GM18873 (cell line): ENCODE data around the gene CD68.
A peak's percentile ranks its signal among the peaks of the same experiment; 100 is the strongest.

Source experiments
- ATAC-seq: cut with Tn5 transposase; IDR thresholded peaks from one replicate; pipeline ENCODE4 v1.9.1; 2021; ENCODE audit warnings: mild to moderate bottlenecking, moderate library complexity, moderate number of reproducible peaks; ENCODE audit not compliant: unreplicated experiment, low FRiP score

CD68 gene, protein sequence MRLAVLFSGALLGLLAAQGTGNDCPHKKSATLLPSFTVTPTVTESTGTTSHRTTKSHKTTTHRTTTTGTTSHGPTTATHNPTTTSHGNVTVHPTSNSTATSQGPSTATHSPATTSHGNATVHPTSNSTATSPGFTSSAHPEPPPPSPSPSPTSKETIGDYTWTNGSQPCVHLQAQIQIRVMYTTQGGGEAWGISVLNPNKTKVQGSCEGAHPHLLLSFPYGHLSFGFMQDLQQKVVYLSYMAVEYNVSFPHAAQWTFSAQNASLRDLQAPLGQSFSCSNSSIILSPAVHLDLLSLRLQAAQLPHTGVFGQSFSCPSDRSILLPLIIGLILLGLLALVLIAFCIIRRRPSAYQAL

DNA sequence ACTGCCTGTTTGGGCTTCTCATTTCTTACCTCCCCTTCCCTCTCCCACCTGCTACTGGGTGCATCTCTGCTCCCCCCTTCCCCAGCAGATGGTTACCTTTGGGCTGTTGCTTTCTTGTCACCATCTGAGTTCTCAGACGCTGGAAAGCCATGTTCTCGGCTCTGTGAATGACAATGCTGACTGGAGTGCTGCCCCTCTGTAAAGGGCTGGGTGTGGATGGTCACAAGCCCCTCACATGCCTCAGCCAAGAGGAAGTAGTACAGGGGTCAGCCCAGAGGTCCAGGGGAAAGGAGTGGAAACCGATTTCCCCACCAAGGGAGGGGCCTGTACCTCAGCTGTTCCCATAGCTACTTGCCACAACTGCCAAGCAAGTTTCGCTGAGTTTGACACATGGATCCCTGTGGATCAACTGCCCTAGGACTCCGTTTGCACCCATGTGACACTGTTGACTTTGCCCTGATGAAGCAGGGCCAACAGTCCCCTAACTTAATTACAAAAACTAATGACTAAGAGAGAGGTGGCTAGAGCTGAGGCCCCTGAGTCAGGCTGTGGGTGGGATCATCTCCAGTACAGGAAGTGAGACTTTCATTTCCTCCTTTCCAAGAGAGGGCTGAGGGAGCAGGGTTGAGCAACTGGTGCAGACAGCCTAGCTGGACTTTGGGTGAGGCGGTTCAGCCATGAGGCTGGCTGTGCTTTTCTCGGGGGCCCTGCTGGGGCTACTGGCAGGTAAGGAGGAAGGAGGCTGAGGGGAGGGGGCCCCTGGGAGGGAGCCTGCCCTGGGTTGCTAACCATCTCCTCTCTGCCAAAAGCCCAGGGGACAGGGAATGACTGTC lies at the start of gene CD68:
Gene CD68 (plus strand): TSS at position 638 of the 833 bp plus-strand sequence. CDS start 40 bp downstream, at position 678.
- ATAC-seq = no peak

DNA sequence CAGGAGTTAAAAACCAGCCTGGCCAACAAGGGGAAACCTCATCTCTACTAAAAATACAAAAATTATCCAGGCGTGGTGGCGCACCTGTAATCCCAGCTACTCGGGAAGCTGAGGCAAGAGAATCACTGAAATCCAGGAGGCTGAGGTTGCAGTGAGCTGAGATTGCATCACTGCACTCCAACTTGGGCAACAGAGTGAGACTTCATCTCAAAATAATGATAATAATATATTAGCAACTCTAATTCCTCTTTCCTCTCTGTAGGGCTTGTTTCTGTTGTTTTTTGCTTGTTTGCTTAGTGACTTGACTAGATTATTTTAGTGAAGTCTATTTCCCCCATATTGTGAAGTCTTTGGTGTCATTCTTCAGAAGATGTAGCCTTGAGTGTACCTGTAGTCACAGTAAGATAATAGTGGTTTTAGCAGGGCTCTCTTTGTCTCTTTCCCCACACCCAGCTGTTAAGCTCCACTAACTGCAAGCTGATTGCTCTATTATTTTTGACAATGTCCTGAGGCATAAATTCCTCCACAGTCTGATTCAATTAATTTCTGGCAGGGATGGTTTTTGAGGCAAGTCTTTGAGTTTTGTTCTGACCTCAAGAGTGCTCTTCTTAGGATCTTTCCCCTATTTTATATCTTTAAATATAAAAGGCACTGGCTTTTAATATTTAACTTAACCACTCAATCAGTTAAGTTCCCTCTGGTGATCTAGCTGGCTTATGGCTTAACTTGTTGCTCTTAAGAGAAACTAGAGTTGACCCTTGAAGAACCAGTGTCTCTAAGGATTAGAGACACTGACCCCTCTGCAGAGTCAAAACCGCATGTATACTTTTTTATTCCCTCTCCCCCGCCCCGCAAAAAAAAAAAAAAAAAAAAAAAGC lies 49.2 kb upstream of the CD68 start:
- ATAC-seq = no peak

DNA sequence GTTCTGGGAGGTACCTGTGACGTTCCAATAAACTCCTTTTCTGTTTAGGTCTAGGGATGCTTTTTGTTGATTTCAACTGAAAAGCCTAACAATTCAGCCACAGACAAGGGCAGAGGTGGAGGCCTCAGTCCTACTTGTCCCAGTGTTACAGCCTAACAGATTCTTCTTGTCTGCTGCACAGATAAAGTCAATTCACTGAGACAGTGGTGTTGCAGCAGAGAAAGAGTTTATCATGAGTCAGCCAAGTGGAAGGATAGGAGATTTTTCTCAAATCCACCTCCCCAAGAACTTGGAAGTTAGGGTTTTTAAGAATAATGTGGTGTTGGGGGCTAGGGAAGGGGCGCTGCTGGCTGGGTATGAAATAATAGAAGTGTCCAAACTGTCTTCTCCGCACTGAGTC lies 41.4 kb upstream of the CD68 start:
- ATAC-seq = no peak

DNA sequence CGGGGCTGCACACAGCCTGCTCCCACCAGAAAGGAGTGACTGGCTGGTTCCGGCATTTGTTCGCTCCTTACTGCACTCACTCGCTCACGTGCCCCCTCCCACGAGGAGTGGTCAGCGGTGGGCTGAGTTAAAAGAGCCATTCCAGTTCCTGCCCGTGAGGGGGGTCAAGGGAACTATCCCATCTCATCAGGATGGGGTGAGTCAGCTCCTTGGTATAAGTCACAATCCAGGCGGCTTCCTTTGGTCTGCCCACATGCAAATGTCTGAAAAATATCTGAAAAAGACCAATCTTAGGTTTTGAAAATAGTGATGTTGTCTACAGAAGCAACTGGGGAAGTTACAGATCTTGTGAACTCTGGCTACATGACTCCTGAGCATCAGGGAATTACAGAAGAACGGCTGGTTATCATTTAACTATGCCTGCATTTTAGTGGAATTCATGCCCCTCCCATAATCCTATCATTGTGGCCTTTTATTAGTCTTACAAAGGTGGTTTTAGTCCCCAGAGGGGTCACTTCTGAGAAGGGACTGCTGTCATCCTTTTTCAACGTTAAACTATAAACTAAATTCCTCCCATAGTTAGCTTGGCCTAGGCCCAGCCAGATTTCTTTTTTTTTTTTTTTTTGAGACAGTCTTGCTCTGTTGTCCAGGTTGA lies 40.4 kb upstream of the CD68 start:
- no peak for ATAC-seq

DNA sequence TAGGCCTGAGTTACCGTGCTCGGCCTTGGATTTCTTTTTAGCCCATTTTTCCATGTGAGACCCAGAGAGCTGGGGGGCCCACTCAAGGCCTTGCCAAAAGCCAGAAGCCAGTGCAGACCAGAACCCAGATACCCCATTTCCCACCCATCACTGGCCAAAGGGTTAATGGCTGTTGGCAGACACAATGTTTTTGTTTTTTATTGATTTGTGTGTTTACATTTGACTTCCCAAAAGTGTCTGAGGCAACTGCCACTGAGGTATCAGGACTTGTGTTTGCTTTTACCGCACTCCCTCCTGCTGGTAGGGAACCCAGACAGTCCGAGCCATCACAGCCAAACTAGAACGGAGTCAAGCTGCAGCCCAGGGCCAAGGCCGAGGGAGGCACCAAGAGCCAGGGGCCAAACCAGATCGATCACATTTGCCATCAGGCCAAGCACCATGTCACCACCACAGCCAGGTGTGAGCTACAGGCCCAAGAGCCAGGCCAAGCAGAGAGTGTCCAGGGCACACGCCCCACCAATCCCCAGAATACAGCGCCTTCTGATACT lies 38.3 kb upstream of the CD68 start:
- ATAC-seq = no peak

DNA sequence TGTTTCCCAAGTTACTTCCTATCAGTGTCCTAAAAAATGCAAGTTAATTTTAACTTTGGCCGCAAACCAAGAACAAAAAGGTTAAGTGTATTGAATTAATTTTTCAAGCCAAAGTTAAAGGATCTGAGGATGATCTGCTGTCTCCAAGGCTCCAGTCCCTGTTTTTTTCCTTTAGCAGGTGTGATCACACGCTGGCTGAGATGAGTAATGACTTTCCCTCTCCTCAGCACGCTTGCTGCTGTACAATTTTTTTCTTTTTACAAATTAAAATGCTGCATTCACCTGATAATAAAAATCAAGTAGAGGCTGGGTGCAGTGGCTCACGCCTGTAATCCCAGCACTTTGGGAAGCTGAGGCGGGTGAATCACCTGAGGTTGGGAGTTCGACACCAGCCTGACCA lies 34.5 kb upstream of the CD68 start:
- no peak for ATAC-seq

DNA sequence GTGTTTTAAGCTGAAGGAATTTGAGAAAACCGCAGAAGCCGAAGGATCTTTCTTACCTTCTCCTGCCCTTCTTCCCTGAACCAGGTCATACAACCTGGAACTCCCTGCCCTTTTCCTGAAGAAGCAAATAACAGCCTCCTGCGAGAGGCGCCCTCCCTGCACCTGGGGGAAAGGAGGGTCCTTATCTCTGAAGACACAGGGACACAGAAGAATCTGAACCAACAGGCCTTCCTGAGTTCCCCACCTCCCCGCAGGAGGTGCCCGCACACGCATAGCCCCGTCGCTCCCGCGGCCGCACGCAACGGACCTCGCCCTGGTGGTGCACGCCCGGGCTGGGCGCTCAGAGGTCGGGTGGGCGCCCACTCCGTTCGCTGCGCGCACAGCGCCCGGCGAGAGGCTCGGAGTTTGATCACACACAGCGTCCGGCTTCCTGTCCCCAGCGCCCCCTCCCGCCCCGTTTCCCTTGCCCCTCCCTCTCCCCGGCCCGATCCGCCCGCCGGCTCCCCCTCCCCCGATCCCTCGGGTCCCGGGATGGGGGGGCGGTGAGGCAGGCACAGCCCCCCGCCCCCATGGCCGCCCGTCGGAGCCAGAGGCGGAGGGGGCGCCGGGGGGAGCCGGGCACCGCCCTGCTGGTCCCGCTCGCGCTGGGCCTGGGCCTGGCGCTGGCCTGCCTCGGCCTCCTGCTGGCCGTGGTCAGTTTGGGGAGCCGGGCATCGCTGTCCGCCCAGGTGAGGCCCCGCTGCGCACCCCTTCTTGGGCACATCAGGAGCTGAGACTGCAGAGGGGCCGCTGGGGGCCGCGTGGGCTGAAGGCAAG lies 30.6 kb upstream of the CD68 start, which contains the start of gene TNFSF12:
Gene TNFSF12 (plus strand): TSS at position 474 of the 816 bp plus-strand sequence. CDS start 96 bp downstream, at position 570.
- no peak for ATAC-seq

DNA sequence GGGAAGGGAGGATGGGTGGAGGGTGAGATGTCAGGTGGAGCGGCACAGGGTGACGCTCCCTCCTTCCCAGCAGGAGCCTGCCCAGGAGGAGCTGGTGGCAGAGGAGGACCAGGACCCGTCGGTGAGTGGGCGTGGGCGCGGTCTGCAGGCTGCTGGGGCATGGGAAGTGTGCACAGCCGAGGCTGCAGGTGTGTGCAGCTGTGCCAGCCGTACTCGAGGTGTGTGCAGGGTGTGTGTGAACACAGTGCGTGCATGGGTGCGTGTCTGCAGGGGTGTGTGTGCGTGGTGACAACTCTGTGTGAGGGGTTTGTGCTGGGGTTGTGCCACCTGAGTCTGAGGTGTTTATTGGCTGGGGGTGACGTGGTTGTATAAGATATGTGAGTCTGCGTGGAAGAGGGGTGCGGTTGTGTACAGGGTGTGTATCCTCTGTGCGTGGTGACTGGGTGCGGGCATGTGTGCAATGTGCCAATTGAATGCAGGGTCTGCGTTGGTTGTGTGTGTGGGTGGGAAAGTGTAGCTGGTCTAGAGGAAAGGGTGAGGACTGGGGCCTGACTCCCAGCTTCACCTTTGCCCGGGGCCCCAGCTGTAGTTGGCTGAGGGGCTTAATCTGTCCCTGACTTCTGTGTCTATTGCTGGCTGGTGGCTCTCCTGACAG lies 29.9 kb upstream of the CD68 start:
- no peak for ATAC-seq

DNA sequence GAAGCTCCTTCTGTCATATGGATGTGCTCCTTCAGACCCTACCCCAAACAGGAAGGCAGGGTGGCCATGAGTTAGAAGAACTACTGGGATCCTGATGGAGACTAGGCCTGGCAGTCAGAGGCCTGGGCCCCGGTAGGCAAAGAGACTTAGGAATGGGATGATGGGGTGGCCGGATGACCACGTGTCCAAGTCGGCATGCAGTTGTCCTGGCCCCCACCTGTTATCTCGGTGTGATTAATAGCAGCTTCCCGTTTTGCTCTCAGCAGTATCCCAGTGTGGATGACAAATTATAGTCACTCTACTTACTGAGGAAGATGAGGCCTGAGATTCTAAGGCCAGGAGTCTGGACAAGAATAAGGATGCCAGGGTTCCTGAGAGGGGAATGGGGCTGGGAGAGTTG lies 29.1 kb upstream of the CD68 start:
- no peak for ATAC-seq

DNA sequence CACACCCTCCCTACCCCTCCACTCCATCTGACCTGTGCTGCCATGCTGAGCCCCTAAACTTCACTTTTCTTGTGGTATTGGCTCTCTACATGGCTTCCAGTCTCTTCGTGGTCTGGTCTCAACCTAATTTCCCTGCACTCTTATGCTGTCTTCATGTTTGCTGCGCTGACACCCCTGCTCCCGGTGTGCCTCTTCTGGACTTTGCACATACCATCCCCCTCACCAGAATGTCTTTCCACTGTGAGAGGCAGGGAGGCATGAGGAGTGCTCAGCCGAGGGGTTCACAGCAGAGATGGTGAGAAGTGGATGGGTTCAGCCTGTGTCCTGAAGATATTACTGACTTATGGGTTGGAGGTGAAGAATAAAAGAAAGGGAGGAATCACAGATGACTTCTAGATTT lies 28.0 kb upstream of the CD68 start:
- ATAC-seq = no peak

DNA sequence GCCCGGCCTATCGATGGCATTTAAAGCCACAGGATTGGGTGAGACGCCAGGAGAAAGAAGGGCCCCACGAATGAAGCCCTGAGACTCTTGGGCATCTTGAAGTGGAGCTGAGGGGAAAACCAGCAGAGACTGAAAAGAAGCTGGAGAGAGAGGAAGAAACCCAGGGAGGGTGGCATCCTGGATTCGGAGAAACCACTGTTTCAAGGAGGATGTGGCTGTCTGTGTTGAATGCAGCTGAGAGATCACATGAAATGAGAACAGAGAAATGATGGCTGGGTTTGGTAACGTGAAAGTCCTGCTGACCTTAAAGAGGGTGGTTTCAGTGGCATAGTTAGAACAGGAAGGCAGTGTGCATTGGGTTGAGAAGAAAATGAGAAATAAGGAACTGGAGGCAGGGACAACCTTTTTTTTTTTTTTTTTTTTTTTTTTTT lies 26.8 kb upstream of the CD68 start:
- ATAC-seq = peak; percentile 57

DNA sequence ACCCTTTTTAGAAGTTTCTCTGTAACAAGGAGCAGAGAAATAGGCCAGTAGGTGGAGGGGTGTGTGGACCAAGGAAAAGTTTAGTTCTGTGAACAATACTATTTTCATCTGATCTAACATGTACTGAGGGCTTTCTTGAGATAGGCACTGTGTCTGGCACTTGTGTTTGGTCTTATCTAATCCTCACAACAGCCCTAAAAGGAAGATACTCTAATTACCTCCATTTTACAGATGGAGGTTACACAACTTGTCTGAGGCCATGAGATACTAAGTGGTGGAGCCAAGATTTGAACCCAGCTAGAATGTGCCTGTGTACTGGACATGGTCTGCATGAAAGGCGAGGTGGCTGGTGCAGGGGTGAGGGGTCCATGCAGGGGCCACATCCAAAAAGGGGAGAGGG lies 26.1 kb upstream of the CD68 start:
- ATAC-seq = no peak

DNA sequence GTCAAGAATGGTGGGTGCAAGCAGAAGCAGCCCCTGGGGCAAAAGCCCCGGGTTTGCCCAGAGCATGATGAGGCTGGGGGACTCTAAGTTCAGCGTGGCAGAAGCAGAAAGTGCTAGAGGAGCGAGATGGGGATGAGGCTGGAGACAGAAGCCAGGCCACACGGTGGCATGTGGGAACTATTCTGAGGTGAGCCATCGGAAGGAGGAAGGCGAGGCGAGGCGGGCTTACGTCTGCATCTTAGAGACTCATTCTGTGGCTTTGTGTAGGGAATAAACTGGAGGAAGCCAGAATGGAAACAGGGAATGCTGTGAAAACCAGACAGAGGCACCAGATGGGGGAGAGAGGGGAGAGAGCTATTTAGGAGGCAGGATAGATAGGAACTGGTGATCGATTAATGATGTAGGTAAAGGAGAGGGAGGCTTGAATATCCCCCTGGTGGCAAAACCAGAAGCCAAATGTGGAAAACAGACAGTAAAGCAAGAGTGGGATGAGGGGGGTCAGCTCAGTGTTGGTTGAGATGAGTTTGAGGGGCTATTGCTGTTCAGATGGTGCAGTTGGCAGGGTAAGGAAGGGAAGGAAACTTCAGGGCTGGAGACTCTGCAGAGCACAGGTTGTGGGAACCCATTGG lies 24.0 kb upstream of the CD68 start:
- ATAC-seq = no peak

DNA sequence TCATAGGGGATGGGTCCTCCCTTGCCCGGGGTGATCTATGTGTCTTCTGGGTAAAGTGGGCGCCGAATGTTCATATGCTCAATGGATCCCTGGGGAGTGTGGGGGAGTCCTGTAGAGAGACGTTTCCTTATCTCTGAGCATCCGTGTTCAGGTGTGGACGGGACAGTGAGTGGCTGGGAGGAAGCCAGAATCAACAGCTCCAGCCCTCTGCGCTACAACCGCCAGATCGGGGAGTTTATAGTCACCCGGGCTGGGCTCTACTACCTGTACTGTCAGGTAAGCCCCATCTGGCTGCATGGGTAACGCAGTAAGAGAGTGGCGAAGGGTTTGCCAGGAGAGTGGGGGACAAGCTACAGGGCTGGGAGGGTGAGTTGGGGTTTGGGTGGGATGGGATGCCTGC lies 22.8 kb upstream of the CD68 start:
- no peak for ATAC-seq

DNA sequence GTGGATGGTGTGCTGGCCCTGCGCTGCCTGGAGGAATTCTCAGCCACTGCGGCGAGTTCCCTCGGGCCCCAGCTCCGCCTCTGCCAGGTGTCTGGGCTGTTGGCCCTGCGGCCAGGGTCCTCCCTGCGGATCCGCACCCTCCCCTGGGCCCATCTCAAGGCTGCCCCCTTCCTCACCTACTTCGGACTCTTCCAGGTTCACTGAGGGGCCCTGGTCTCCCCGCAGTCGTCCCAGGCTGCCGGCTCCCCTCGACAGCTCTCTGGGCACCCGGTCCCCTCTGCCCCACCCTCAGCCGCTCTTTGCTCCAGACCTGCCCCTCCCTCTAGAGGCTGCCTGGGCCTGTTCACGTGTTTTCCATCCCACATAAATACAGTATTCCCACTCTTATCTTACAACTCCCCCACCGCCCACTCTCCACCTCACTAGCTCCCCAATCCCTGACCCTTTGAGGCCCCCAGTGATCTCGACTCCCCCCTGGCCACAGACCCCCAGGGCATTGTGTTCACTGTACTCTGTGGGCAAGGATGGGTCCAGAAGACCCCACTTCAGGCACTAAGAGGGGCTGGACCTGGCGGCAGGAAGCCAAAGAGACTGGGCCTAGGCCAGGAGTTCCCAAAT lies 22.2 kb upstream of the CD68 start:
- no peak for ATAC-seq

DNA sequence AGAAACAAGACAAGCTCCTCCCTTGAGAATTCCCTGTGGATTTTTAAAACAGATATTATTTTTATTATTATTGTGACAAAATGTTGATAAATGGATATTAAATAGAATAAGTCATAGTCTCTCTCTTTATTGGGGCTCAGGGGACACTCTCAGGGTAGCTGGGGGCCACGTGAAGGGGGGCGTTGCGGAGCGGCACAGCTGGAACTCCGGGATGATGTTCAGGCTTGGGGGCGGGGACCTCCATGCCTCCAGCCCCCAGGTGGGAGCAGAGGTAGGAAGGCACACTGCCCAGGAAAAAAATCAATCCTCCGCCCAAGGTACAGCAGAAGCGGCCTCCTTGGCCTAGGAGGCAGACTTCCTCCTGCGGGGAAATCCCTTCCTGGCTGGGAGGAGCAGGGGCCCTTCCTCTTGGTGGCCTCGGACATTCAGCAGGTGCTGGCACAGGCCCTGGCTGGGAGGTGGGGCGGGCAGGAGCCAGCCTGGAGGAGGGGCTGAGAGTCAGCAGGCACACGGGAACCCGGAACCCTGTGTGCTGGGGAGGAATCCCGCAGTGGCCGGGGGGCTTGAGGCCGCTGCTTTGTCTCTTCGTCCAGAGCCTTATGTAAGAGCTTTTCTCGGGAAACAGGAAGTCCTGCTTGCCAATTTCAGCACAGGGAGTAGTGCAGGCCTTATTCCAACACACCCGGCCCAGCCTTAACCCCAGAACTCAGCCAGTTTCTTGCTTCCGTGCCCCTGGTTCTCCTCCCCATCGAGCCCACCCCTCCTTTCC lies 21.5 kb upstream of the CD68 start:
- ATAC-seq = no peak
